Measurements from ENCODE around the gene TBCE. TPM values are rescaled to one million over a fixed set of nuclear protein-coding genes. Genes with fewer than 3 reads are reported as not detected.

The TBCE gene
- total RNA-seq, 1 experiment from 2014 or later: 41.6 TPM

- Histone ChIP-seq H2AFZ (ENCODE audit: low read length) (no peak overlapping the region), H3K4me2 (ENCODE audit: insufficient read depth, insufficient read length, low read length) (no peak overlapping the region), H3K4me1 (ENCODE audit: insufficient read depth, low read length) (no peaks in the 10 kb centered on the region), H3K27me3 (ENCODE audit: insufficient read depth, low read length) (no peaks in the 10 kb centered on the region), H3K14ac (ENCODE audit: insufficient read depth, low read length) (no peak overlapping the region), H2BK120ac (ENCODE audit: low read depth, low read length, poor library complexity, severe bottlenecking) (no peak overlapping the region), H3K56ac (ENCODE audit: insufficient read length, low read depth, low read length) (no peak overlapping the region), H4K5ac (ENCODE audit: insufficient read length, low read depth, low read length) (no peak overlapping the region), H2BK15ac (ENCODE audit: low read depth, low read length) (no peak overlapping the region), H3T11ph (ENCODE audit: low read length) (no peak overlapping the region), H3K79me1 (ENCODE audit: insufficient read depth, low read depth, low read length, poor library complexity, severe bottlenecking) (peaks cover 4% of the 10 kb centered on the region), H3K9ac (ENCODE audit: extremely low read depth, insufficient read length, low read length) (no peak overlapping the region), H3K9me3 (ENCODE audit: control insufficient read depth, low read depth, low read length) (no peaks in the 10 kb centered on the region), H2BK5ac (ENCODE audit: insufficient read length, low read length) (no peak overlapping the region), H2BK20ac (ENCODE audit: low read depth, low read length, poor library complexity, severe bottlenecking) (no peak overlapping the region), H3K27ac (ENCODE audit: insufficient read length, low read depth, low read length) (no peak overlapping the region), H2AK5ac (ENCODE audit: insufficient read length, low read length) (no peak overlapping the region), H3K18ac (ENCODE audit: insufficient read length, low read depth, low read length) (no peak overlapping the region), H3K4ac (ENCODE audit: low read depth, low read length) (no peak overlapping the region), H4K8ac (replicated peaks; ENCODE audit: insufficient read length, low read depth, low read length) (no peak overlapping the region), H2BK12ac (ENCODE audit: insufficient read length, low read depth, low read length) (no peak overlapping the region), H4K91ac (ENCODE audit: insufficient read length, low read depth, low read length) (no peak overlapping the region), H3K23me2 (ENCODE audit: insufficient read length, low read depth, low read length, poor library complexity, severe bottlenecking) (no peaks in the 10 kb centered on the region), H4K20me1 (ENCODE audit: control insufficient read depth, insufficient read depth, insufficient read length) (no peaks in the 10 kb centered on the region), H3K79me2 (ENCODE audit: insufficient read depth, low read length) (peaks cover 9% of the 10 kb centered on the region; the same call in 1 of the 2 replicates), H3K23ac (ENCODE audit: insufficient read length, low read depth, low read length) (no peak overlapping the region)
- Mint-ChIP-seq H3K36me3 (ENCODE audit: insufficient read depth in 1 of 3, low read depth in 3 of 3) (peaks cover 8 to 30% (median 26%) of the 10 kb centered on the region in 3 experiments; a peak in 6 of 7 replicates), H3K27ac (no peak overlapping the region), H3K4me1 (peaks cover 4 to 6% of the 10 kb centered on the region in 2 experiments; a peak in 1 of 4 replicates), H3K9me3 (no peaks in the 10 kb centered on the region), H3K27me3 (ENCODE audit: low read depth) (no peaks in the 10 kb centered on the region), H3K4me3 (no peak overlapping the region)
- DNase-seq: no peak
- no peak for TF ChIP-seq CTCF (conservative IDR thresholded peaks at IDR 0.05)
- WGBS (ENCODE audit: extremely low coverage, insufficient read length, low lambda C conversion rate): no CpG with 5 or more reads among the region's 2 CpGs
Observed at GRCh38 chr1:235495551-235495950, 128.3 kb downstream of the TBCE start.
